SU-DHL-6 (cell line): ENCODE measurements around the gene SLCO3A1.

Source experiments
- H2AFZ ChIP-seq: fragments of 200-600 bp; sonication (generic); 2 replicates; pipeline ENCODE4 v1.6.1; 2014; ENCODE audit warnings: low read depth, mild to moderate bottlenecking, moderate library complexity, mixed read lengths, antibody characterized with exemption, low read length; ENCODE audit not compliant: severe bottlenecking
- H3F3A ChIP-seq: fragments of 200-600 bp; shearing (Covaris generic); 2 replicates; pipeline ENCODE4 v1.6.0; 2016; ENCODE audit warnings: antibody characterized with exemption, mild to moderate bottlenecking; ENCODE audit not compliant: insufficient read depth
- H3K27ac ChIP-seq: fragments of 200-600 bp; sonication (generic); 2 replicates; pipeline ENCODE4 v1.5.1; 2016; ENCODE audit warnings: low read depth, mild to moderate bottlenecking, low read length, moderate library complexity, mixed read lengths
- H3K27me3 ChIP-seq: fragments of 200-600 bp; sonication (generic), shearing (Covaris generic); 2 replicates; pipeline ENCODE4 v1.6.0; 2014; ENCODE audit warnings: mild to moderate bottlenecking, low read length
- H3K36me3 ChIP-seq: fragments of 200-600 bp; sonication (generic); 2 replicates; pipeline ENCODE4 v1.6.1; 2014; ENCODE audit warnings: mild to moderate bottlenecking, low read length, mixed read lengths
- H3K4me2 ChIP-seq: fragments of 300-600, 200-600 bp; shearing (Covaris generic), sonication (generic); 2 replicates; pipeline ENCODE4 v1.6.0; 2014; ENCODE audit warnings: low read length, low read depth, mild to moderate bottlenecking; ENCODE audit not compliant: poor library complexity, severe bottlenecking
- H3K4me3 ChIP-seq: fragments of 200-600 bp; sonication (generic); 2 replicates; pipeline ENCODE4 v1.5.1; 2014; ENCODE audit warnings: antibody characterized with exemption, low read length, mild to moderate bottlenecking, mixed read lengths; ENCODE audit not compliant: insufficient read depth, poor library complexity, severe bottlenecking
- H3K79me2 ChIP-seq: fragments of 200-600 bp; sonication (generic); 2 replicates; pipeline ENCODE4 v1.6.1; 2014; ENCODE audit warnings: mild to moderate bottlenecking, low read length, moderate library complexity; ENCODE audit not compliant: insufficient read depth
- H3K9ac ChIP-seq: fragments of 200-600 bp; sonication (generic); 2 replicates; pipeline ENCODE4 v1.7.0; 2014; ENCODE audit warnings: mild to moderate bottlenecking, low read length
- H3K9me2 ChIP-seq: fragments of 200-600 bp; sonication (generic); replicated peaks from 2 replicates; pipeline ENCODE4 v1.6.1; 2014; ENCODE audit warnings: low read length; ENCODE audit not compliant: insufficient read depth
- H3K9me3 ChIP-seq: fragments of 200-600 bp; sonication (generic); 2 replicates; pipeline ENCODE4 v1.6.1; 2014; ENCODE audit warnings: low read length, mixed read lengths; ENCODE audit not compliant: insufficient read depth
- H4K20me1 ChIP-seq: fragments of 200-600 bp; sonication (generic); 2 replicates; pipeline ENCODE4 v1.6.1; 2014; ENCODE audit warnings: low read depth, mild to moderate bottlenecking, antibody characterized with exemption, low read length, moderate library complexity, mixed read lengths
- CTCF ChIP-seq: fragments of 200-600 bp; sonication (generic); IDR thresholded peaks from one replicate; pipeline ENCODE4 v1.5.1; 2017; ENCODE audit warnings: antibody characterized with exemption, mild to moderate bottlenecking, low read length, moderate library complexity; ENCODE audit not compliant: insufficient read depth, poor library complexity, severe bottlenecking
- EZH2phosphoT487 ChIP-seq: fragments of 200-600 bp; sonication (generic), shearing (Covaris generic); conservative IDR thresholded peaks from 2 replicates; pipeline ENCODE4 v1.6.1; 2018; ENCODE audit warnings: mild to moderate bottlenecking, antibody characterized with exemption, low read length, moderate library complexity, mixed read lengths

The SLCO3A1 gene

GRCh38 chr15:91866971-91867372, 13.5 kb downstream of the SLCO3A1 start:
- TF ChIP-seq CTCF (no peak), EZH2phosphoT487 (no peak)
- Histone ChIP-seq H3K9me3 (no peaks in the 10 kb centered on the region), H3K27me3 (no peaks in the 10 kb centered on the region), H3F3A (no peaks in the 10 kb centered on the region), H2AFZ (no peak overlapping the region), H3K9me2 (no peaks in the 10 kb centered on the region), H3K36me3 (no peaks in the 10 kb centered on the region), H3K4me2 (no peak overlapping the region), H4K20me1 (peaks cover 19% of the 10 kb centered on the region; the same call in 1 of the 2 replicates), H3K4me3 (no peak overlapping the region), H3K9ac (no peak overlapping the region), H3K79me2 (no peaks in the 10 kb centered on the region; the same call in 1 of the 2 replicates), H3K27ac (no peak overlapping the region)

GRCh38 chr15:91867581-91868026, 14.1 kb downstream of the SLCO3A1 start:
- Histone ChIP-seq H3K4me3 (no peak overlapping the region), H3K9ac (no peak overlapping the region), H2AFZ (no peak overlapping the region), H3K27ac (no peak overlapping the region), H3K79me2 (no peaks in the 10 kb centered on the region; the same call in 1 of the 2 replicates), H4K20me1 (peaks cover 19% of the 10 kb centered on the region; the same call in 1 of the 2 replicates), H3K27me3 (no peaks in the 10 kb centered on the region), H3K9me3 (no peaks in the 10 kb centered on the region), H3K4me2 (no peak overlapping the region), H3F3A (no peaks in the 10 kb centered on the region), H3K36me3 (no peaks in the 10 kb centered on the region), H3K9me2 (no peaks in the 10 kb centered on the region)
- no peak for TF ChIP-seq EZH2phosphoT487
- TF ChIP-seq CTCF = no peak

- H3K27me3 ChIP-seq = no peaks in the 10 kb centered on the region
- H3F3A ChIP-seq = no peaks in the 10 kb centered on the region
- TF ChIP-seq EZH2phosphoT487 (no peak), CTCF (no peak)
- no peak overlapping the region for H3K9ac ChIP-seq
- no peak overlapping the region for H3K4me2 ChIP-seq
- H4K20me1 ChIP-seq = peaks cover 16% of the 10 kb centered on the region; the same call in 1 of the 2 replicates
- no peak overlapping the region for H2AFZ ChIP-seq
- H3K9me2 ChIP-seq = no peaks in the 10 kb centered on the region
- H3K9me3 ChIP-seq = no peaks in the 10 kb centered on the region
- no peaks in the 10 kb centered on the region; the same call in 1 of the 2 replicates for H3K79me2 ChIP-seq
- H3K27ac ChIP-seq = no peak overlapping the region
- H3K36me3 ChIP-seq = no peaks in the 10 kb centered on the region
- no peak overlapping the region for H3K4me3 ChIP-seq
Observed at GRCh38 chr15:91870876-91871537, 17.5 kb downstream of the SLCO3A1 start.
